Measurements from ENCODE around the gene ASIC3.

ASIC3 gene

DNA sequence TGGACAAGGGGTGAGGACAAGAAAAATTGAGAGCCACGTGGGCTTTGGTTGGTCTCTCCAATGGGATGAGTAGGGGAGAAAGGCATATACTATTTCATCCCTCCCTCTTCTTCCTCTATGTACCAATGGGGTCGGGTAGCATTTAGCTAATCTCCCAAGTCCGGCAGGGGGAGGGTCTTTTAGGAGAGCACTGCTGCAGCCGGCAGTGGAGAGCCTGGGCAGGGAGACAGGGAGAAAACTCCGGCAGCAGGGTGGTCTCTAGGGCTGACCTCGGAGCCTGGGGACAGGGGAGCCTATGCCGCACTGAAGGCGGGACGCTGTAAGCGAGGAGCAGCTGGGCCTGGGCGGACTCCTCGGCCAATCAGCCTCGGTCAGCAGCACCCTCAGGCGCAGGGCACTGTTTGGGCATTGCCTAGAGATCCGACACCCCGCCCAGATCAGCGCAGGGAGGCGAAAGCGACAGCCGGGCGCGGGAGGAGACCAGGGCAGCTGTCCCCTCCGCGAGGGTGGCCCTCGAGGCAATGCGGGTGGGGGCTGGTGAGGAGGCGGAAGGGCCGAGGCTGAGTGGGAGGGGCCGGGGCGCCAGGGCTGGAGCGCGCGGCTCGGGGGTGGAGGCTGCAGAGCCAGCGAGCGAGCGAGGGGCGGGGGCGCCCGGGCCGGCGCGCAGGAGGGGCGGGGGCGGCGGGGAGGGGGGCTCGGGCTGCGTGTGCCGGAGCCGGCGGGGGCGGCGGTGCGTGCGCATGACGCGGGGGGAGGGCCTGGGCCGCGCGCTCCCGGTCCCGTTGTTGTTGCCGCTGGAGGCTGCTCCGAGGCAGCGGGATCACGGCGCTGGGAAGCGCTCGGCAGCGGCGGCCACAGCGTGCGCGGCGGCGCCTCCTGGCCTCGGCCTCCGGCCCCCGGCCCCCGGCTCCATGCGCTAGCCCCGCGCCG lies 37.6 kb downstream of the ASIC3 start, which contains the start of gene AGAP3:
Gene AGAP3, plus strand, starts transcription at position 785 of the 930 bp plus-strand sequence. CDS start 267 bp downstream, outside the sequence.
- H3K4me3 ChIP-seq (ENCODE audit: low read length) = peak within 1 kb of the TSS; percentile 88
- H3K27me3 ChIP-seq (ENCODE audit: control insufficient read depth, insufficient read depth, low read length) = no peaks in the 10 kb centered on the region
- no peaks in the 10 kb centered on the region for H3K9me3 ChIP-seq (replicated peaks; ENCODE audit: low read length)
- peak within 1 kb of the TSS; percentile 100 for H3K4me2 ChIP-seq (ENCODE audit: low read length)
- peaks cover 56% of the 10 kb centered on the region for H3K4me1 ChIP-seq (ENCODE audit: control insufficient read depth, insufficient read depth, low read length)
- H3K9ac ChIP-seq (ENCODE audit: low read depth, low read length) = peak within 1 kb of the TSS; percentile 90
- H3K36me3 ChIP-seq (ENCODE audit: insufficient read depth, low read length) = no peaks in the 10 kb centered on the region

- H3K27me3 ChIP-seq (ENCODE audit: control insufficient read depth, insufficient read depth, low read length) = no peaks in the 10 kb centered on the region
- H3K4me3 ChIP-seq (ENCODE audit: low read length) = peak overlapping the region; percentile 88
- peaks cover 3% of the 10 kb centered on the region for H3K36me3 ChIP-seq (ENCODE audit: insufficient read depth, low read length)
- peaks cover 47% of the 10 kb centered on the region for H3K4me1 ChIP-seq (ENCODE audit: control insufficient read depth, insufficient read depth, low read length)
- H3K9me3 ChIP-seq (replicated peaks; ENCODE audit: low read length) = no peaks in the 10 kb centered on the region
- peak overlapping the region; percentile 100 for H3K4me2 ChIP-seq (ENCODE audit: low read length)
- peak overlapping the region; percentile 90 for H3K9ac ChIP-seq (ENCODE audit: low read depth, low read length)
Measured at GRCh38 chr7:151086802-151087244, 38.5 kb downstream of the ASIC3 start.

DNA sequence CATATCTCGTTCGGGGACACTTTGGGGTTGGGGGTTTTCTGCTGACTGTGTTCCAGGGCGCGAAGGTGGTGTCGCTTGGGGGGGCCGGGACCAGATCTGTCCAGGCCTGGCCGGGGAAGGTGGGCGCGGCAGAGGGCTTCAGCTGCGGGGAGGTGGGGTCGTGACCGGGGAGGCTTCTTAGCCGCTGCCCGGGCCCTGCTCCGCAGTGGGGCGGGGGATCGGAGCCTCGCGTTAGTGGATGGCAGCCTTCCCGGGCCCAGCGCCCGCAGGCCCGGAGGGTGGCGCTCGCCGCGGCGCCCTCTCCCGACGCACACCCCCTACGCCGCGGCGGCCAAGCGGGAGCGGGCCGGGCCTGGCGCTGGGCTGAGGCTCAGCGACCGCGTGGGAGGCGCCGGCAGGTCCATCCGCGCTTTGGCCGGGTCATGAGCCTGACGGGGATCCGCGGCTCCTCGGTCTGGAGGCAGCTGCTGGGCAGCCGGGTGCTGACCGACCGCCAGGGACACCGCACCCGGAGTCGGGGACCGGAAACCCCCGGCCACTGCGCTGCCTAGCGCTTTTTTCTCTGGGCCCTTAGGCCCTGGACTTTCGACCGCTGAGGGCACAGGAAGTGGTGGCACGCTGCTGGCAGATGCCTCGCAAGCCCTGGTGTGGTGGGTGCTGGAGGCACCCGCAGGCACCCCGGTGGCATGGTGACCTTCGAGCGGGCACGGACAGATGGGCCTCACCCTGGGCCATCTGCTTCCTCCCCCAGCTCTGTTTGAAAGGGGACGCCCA lies 39.1 kb downstream of the ASIC3 start:
- Histone ChIP-seq H3K27me3 (ENCODE audit: control insufficient read depth, insufficient read depth, low read length) (no peaks in the 10 kb centered on the region), H3K4me3 (ENCODE audit: low read length) (peak overlapping the region; percentile 88)

GRCh38 chr7:151088019-151088855 lies 39.9 kb downstream of the ASIC3 start:
- peaks cover 38% of the 10 kb centered on the region for H3K4me1 ChIP-seq (ENCODE audit: control insufficient read depth, insufficient read depth, low read length)
- peaks cover 9% of the 10 kb centered on the region for H3K36me3 ChIP-seq (ENCODE audit: insufficient read depth, low read length)
- H3K27me3 ChIP-seq (ENCODE audit: control insufficient read depth, insufficient read depth, low read length) = no peaks in the 10 kb centered on the region
- H3K9ac ChIP-seq (ENCODE audit: low read depth, low read length) = peak overlapping the region; percentile 90
- peak overlapping the region; percentile 100 for H3K4me2 ChIP-seq (ENCODE audit: low read length)
- peak overlapping the region; percentile 88 for H3K4me3 ChIP-seq (ENCODE audit: low read length)
- no peaks in the 10 kb centered on the region for H3K9me3 ChIP-seq (replicated peaks; ENCODE audit: low read length)

More for the DNA sequence above, 39.1 kb downstream of the ASIC3 start:
- Histone ChIP-seq H3K9ac (ENCODE audit: low read depth, low read length) (peak overlapping the region; percentile 90), H3K9me3 (replicated peaks; ENCODE audit: low read length) (no peaks in the 10 kb centered on the region), H3K4me1 (ENCODE audit: control insufficient read depth, insufficient read depth, low read length) (peaks cover 41% of the 10 kb centered on the region), H3K4me2 (ENCODE audit: low read length) (peak overlapping the region; percentile 100), H3K36me3 (ENCODE audit: insufficient read depth, low read length) (peaks cover 9% of the 10 kb centered on the region)

DNA sequence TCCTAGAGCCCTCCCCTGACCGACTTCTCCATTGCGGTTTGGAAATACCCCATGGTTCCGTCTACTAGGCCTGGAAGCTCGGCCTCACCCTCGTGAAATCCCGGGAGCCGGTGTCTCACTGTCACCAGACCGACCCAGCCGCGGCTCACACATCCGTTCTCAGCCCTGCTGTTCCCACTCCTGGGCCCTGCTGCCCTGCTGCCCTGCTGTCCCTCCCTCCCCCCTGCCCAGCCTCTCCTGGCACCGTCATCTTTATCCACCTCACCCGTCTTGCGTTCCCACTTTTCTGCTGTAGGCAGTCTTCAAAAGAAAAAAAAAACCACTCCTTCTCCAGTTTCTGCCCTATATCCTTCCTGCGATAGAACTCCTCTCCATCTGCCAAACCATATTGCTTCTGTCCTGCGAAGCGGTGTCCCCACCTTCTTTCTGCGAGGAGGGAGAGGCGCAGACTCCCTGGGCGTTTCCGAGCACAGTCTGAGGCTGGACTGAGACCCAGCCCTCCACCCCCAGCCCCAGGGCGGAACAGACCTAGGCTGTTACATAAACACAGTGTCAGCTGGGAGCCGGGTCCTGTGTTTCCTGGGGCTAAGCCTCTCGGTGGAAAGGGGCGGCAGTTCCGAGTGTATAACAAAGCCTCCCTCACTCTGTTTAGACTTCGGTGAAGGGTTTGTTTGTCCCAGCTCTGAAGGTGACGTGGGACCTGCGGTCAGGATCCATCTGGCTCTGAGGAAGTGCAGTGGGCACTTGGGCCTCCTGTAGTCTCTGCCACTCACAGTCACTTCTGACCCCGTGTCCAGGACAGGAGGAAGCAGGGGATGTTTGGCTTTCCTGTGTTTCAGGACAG lies 40.7 kb downstream of the ASIC3 start:
- Histone ChIP-seq H3K4me3 (ENCODE audit: low read length) (peak overlapping the region; percentile 88), H3K4me1 (ENCODE audit: control insufficient read depth, insufficient read depth, low read length) (peaks cover 34% of the 10 kb centered on the region), H3K27me3 (ENCODE audit: control insufficient read depth, insufficient read depth, low read length) (no peaks in the 10 kb centered on the region), H3K9ac (ENCODE audit: low read depth, low read length) (peak overlapping the region; percentile 90), H3K9me3 (replicated peaks; ENCODE audit: low read length) (no peaks in the 10 kb centered on the region), H3K4me2 (ENCODE audit: low read length) (peak overlapping the region; percentile 100), H3K36me3 (ENCODE audit: insufficient read depth, low read length) (peaks cover 16% of the 10 kb centered on the region)

DNA sequence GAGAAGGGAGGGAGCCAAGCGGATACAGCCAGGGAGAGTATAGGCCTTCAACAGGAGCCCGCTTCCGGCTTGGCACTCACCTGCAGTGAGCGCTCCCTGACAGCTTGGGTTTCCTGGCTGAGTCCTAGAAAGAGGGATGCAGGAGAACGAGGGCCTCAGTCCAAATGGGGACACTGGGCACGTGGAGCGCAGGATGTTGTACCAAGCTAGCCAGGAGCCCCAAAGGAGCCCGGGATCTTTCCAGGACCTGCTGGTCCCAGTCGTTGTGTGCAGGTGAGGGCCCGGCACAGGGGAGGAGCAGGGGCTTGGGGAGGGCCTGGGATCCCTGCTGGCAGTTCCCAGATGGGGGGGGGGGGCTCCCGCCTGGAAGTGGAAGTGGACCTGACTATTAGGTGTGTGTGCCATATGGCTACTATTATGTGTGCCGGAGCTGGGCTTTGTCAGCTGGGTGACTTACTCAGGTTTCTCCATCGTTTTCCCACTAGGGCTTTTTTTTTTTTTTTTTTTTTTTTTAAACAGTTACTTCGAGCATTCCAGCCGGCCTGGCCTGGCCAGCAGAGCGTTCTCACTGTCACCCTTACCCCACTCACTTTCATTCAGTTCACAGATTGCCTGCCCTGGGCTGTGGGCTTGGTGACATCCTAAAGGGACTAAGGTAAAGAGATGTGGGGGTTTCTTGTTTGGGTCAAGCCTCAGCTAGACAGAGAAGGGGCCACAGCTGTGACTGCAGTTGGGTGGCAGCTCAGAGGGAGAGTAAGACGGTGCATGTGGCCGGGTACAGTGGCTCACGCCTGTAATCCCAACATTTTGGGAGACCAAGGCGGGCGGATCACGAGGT lies 41.8 kb downstream of the ASIC3 start:
- peaks cover 42% of the 10 kb centered on the region for H3K4me1 ChIP-seq (ENCODE audit: control insufficient read depth, insufficient read depth, low read length)

DNA sequence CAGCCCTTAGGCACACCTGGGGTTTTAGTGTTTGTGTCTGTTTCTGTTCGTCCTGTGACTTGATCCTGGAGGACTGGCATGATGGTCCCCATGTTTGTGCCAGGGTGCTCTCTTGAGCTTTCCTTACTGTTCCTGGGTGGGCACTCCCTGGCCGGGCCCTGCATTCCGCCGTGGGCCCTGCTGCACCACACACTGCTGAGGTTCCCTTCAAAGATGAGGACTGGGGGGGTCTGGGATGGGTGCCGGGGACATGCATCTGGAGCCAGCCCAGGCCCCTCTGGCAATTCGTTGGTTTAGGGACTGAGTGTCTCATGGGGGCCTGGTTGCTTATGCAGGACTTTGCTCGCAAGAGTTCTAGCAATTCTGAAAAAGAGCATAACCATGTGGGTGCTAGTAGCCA lies 42.7 kb downstream of the ASIC3 start:
- no peaks in the 10 kb centered on the region for H3K9me3 ChIP-seq (replicated peaks; ENCODE audit: low read length)
- peaks cover 42% of the 10 kb centered on the region for H3K4me1 ChIP-seq (ENCODE audit: control insufficient read depth, insufficient read depth, low read length)
- no peaks in the 10 kb centered on the region for H3K27me3 ChIP-seq (ENCODE audit: control insufficient read depth, insufficient read depth, low read length)
- no peak overlapping the region for H3K4me3 ChIP-seq (ENCODE audit: low read length)
- H3K9ac ChIP-seq (ENCODE audit: low read depth, low read length) = no peak overlapping the region
- no peak overlapping the region for H3K4me2 ChIP-seq (ENCODE audit: low read length)
- H3K36me3 ChIP-seq (ENCODE audit: insufficient read depth, low read length) = peaks cover 16% of the 10 kb centered on the region

More for the DNA sequence above, 41.8 kb downstream of the ASIC3 start:
- Histone ChIP-seq H3K36me3 (ENCODE audit: insufficient read depth, low read length) (peaks cover 16% of the 10 kb centered on the region), H3K9me3 (replicated peaks; ENCODE audit: low read length) (no peaks in the 10 kb centered on the region), H3K4me2 (ENCODE audit: low read length) (peak overlapping the region; percentile 100), H3K27me3 (ENCODE audit: control insufficient read depth, insufficient read depth, low read length) (no peaks in the 10 kb centered on the region), H3K4me3 (ENCODE audit: low read length) (peak overlapping the region; percentile 88), H3K9ac (ENCODE audit: low read depth, low read length) (peak overlapping the region; percentile 90)

- Histone ChIP-seq H3K9ac (ENCODE audit: low read depth, low read length) (no peak overlapping the region), H3K9me3 (replicated peaks; ENCODE audit: low read length) (no peaks in the 10 kb centered on the region), H3K4me3 (ENCODE audit: low read length) (no peak overlapping the region), H3K36me3 (ENCODE audit: insufficient read depth, low read length) (peaks cover 16% of the 10 kb centered on the region), H3K4me2 (ENCODE audit: low read length) (no peak overlapping the region), H3K4me1 (ENCODE audit: control insufficient read depth, insufficient read depth, low read length) (peaks cover 45% of the 10 kb centered on the region), H3K27me3 (ENCODE audit: control insufficient read depth, insufficient read depth, low read length) (no peaks in the 10 kb centered on the region)
Measured at GRCh38 chr7:151091431-151091830, 43.1 kb downstream of the ASIC3 start.

GRCh38 chr7:151091988-151092387 lies 43.7 kb downstream of the ASIC3 start:
- no peak overlapping the region for H3K9ac ChIP-seq (ENCODE audit: low read depth, low read length)
- H3K4me2 ChIP-seq (ENCODE audit: low read length) = no peak overlapping the region
- no peaks in the 10 kb centered on the region for H3K27me3 ChIP-seq (ENCODE audit: control insufficient read depth, insufficient read depth, low read length)
- peaks cover 45% of the 10 kb centered on the region for H3K4me1 ChIP-seq (ENCODE audit: control insufficient read depth, insufficient read depth, low read length)
- no peaks in the 10 kb centered on the region for H3K9me3 ChIP-seq (replicated peaks; ENCODE audit: low read length)
- H3K36me3 ChIP-seq (ENCODE audit: insufficient read depth, low read length) = peaks cover 16% of the 10 kb centered on the region
- no peak overlapping the region for H3K4me3 ChIP-seq (ENCODE audit: low read length)

Data from skeletal muscle satellite cell (primary cell).